Germinal center (tissue), 1 donor: Measurements from ENCODE around the gene HTRA3.
"Not testable (repeated sequence)": the region's sequence is repeated elsewhere in the genome, so short reads cannot be mapped to it uniquely, and the experiment has no call there.

Experiments
- DNase-seq: peaks from one replicate; pipeline ENCODE4 v3.0.0; 2012; ENCODE audit warnings: mixed read lengths, low spot score

Gene HTRA3

DNA sequence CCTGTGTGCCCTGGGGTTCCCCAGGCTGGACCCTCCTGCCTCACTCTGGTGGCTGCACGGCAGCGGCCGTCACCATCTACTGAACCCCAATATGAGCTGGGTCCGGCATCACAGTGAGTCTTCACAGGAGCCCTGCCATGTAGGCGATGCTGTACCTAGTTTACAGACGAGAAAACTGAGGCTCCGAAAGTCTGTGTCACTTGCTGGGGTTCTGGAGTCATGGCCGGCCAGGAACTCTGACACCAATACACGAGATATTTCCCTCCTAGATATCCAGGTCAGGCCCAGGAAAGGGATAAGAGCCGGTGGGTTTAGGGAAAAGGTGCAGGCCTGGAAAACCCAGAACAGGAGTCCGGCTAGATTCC, 74.4 kb downstream of the HTRA3 start:
- no peak for DNase-seq

DNA sequence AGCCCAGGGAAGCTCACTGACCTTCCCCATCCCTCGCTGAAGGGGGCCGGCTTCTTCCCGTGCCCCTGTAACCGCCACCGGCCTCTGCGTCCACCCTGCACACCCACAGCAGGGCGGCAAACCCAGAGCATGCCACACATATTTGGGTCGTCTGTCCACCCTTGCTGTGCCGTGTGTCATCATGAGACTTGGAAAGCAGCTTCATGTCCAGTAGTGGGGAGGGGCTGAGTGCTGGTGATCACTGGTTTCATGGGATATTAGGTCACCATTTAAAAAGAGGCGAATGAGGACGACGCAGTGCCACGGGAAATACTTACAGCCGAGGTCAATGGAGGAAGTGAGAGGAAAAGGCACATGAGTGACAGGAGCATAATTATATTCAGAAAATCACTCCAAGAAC, 74.8 kb downstream of the HTRA3 start:
- DNase-seq, result no peak

DNA sequence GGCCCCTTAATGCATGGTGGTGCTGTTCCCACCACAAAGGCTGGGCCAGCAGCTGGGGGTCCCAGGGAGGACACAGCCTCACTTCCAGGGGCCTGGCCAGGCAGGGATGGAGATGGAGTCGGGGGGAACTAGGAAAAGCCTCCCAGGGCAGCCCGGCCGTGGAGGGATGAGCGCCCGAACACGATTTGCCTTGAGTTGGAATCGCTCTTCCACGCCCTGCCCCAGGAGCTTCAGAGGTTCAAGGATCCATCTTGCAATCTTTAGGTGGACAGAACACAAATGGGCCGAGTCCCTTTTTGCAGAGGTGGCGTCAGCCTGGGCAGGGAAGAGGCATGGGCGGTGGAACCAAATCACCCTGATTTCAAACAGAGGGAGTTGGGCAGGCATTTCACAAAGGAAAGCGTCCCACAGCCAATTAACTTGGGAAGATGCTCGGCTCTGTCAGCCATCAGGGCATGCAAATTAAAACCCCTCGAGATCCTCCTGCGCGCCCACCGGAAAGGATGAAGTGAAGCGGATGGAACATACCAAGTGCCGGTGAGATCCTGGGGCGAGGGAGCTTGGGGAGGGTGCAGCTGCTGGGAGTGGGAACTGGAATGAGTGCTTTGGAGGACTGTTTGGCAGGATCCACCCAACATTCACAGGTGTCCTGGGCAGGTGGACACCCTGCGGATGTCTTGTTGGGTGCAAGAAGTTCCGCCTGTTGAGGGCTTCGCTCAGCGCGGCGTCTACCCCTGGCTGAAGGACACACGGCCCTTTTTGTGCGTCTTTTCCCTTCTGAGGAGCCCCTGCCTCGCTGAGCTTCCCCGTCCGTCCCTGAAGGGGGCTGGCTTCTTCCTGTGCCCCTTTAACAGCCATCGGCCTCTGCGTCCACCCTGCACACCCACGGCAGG, 75.7 kb downstream of the HTRA3 start:
- no peak for DNase-seq

DNA sequence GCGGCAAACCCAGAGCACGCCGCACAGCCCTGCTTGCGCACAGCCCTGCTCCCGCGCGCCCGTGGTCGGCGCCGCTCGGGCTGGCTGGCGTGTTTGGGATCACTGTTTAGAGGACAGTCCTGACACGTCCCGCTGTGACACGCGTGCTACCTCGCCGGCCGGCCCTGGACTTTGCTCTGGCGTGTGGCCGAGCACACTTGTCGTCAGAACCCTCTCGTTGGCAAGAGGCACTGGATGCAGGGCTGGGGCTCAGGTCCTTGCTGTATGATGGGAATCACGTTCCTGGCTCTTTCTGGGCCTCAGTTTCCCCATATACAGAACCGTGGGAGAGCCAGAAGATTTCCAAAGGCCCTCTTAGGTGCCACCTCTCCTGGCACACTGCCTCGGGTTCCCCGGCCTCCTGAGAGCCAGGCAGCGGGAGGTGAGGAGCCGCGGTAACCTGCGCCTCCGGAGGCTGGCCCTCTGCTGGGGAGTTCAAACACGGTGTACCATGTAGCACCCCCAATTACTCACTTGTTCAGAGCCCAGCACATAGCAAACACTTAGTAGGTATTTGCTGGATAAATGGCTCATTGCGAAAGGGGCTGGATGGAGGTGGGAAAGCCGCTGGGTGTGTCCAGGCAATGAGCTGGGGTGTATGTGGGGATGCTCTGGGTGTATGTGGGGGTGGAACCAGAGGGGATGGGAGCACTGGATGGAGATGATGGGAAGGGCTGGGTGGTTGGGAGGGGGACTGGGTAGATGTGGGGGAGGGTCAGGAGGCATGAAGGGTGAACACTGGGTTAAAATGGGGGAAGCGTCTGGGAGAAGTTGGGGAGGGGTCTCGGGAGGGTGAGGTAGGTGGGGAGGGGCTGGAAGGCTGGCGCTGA, 76.6 kb downstream of the HTRA3 start:
- DNase-seq, result no peak

DNA sequence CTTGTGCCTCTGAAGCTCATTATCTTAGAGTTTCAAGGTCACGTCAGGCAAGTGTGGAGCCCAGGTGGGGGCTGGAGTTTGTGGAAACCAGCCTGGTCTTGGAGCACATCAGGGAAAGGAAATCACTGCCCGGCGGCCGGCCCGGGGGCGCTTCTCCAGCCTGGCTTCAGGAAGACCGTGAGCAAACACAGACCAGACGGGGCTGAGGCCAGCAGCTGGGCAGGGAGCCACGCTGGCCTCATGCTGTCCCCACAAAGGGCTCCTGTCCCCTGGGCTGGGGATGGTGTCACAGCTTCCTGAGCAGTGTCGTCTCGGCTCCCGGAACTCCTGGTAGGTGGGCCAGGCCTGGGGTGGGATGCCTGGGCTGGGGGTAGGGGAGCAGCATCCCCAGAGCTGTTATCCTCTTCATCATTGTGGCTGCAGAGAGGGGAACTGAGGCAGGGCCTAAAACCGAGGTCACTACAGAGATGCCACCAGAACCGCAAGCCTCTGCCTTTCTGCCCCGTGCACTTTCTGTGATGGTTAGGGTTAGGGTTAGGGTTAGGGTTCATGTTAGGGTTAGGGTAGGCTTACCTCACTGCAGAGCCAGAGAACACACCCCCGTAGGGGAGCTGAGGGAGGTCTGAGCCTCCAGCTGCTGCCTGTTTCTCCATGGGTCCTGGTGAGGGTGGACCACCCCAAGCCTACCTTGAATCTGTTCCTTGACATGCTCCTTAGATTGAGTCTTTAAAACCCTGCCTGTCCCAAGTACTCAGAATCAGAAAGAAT, 77.5 kb downstream of the HTRA3 start:
- DNase-seq, result no peak

DNA sequence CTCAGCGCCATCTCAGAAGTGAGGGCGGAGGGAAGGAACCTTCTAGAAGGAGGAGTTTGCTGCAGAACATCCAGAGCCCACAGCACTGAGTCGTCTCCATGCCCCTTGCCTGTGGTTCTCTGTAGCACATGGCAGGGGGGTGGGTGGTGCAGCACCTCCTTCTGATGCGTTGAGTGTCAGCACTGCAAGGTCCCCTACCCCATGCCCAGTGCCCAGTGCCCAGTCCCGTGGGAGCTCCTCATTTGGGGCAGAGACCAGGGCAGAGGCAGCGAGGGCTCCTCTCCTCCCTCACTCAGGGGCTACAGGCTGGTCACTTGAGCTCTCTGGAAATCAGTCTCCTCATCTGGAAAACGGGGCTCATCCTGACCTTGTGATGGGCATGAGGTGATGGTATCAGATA, 78.1 kb downstream of the HTRA3 start:
- no peak for DNase-seq

DNA sequence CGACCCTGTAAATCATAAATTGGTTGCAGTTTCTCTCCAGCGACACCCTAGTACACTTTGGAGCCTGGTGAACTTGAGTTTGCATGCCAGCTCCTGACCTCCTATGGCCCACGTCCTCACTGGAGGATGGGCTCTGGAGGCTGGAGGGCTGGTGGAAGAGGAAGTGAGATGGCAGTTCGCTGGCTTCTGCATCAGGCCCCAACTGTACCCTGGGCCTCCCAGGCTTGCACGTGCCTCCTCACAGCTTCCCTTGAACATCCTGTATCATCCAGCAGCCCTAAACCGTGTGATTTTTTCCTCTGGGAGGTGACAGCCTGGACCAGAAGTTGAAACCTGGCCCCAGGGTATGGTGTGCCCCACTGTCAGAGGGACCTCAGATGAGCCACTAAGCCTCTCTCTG, 78.5 kb downstream of the HTRA3 start:
- DNase-seq, result no peak

DNA sequence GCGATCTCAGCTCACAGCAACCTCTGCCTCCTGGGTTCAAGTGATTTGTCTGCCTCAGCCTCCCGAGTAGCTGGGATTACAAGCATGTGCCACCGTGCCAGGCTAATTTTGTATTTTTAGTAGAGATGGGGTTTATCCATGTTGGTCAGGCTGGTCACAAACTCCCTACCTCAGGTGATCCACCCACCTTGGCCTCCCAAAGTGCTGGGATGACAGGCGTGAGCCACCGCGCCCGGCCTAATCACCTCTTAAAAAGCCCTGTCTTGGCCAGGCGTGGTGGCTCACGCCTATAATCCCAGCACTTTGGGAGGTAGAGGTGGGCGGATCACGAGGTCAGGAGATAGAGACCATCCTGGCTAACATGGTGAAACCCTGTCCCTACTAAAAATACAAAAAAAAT, 79.7 kb downstream of the HTRA3 start:
- DNase-seq, result not testable (repeated sequence)

DNA sequence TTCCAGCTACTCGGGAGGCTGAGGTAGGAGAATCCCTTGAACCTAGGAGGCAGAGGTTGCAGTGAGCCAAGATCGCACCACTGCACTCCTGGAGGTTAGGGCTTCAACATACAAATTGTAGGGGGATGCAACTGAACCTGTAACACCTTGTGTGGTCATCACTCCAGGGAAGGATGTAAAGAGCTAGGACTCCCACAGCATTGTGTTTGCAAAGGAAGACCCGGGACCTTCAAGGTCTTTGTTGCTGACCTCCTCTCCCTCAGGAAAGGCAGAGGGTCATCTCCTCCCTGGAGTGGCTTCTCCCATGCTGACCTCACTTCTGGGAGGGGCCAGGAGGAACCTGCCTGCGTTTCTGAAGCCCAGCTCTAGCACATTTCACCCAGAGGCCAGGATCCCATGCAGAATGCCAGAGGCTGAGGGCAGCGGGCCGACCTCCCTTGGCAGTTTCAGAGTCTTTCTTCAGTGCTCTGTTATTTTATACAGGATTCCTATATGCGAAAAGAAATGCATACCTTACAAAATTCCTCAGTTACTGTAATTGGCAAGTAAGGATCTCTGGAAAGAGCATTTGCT, 80.2 kb downstream of the HTRA3 start:
- no peak for DNase-seq

DNA sequence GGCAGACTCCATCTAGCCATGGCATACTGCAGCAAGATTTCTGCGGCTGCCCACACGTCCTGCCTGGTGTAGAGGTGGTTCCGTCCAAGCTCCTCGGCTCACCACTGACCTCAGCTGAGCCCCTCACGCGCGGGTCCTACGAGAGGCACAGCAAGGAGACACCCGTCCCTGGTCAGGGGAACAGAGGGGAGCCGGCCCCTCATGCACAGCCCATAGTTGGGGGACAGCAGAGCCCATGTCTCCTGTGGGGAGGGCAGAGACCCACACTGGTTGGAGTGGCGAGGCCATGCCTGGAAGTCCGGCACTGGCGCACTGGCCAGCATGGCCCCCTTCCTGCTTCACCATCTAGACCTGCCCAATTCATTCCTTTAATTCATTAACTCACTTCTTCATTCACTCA, 80.8 kb downstream of the HTRA3 start:
- no peak for DNase-seq

DNA sequence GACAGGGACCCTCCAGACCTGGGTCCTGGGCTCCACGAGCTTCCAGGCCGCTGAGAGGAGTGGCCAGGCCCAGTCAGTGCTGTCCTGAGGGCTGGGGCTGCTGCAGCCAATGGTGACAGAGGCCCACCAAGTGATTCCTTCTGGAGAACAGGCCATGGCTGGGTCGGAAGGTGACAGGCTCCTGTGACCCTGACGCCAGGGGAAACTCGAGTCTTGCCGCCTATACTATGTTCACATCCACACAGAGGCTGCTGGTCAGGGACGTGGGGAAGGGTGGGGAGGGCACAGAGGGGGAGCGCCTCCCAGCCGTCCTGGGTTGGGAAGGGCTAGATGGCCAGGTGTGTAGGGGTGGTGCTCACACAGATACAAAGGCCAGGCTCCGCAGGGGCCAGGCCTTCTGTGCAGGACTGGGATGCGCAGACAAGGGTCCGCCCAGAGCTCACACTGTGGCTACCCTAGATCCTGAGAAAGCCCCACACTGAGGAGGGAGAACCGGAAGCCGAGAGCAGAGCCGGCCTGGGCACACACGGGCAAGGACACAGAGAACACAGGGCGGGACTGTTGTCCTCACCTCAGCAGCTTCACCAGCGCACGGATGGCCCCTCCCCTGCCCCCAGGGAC, 81.4 kb downstream of the HTRA3 start:
- no peak for DNase-seq

DNA sequence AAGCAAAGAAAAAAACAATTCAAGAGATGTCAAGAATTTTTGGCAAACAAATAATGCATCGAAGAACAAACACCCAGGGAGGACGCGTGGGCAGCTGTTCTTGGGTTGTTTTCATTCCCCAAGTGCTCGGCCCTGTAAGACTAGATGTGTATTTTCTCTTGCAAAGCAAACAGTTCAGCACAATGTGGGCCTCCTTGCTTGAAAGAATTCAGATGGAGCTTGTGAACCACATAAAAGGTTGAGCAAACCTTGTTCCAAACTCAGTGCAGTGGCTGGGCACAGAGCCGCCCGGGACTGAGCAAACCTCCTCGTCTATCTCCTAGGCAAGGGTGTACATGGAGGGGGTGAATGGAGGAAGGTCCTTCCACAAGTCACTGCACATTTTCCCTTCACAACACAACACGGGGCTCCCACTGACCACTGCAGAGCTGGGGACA, 82.4 kb downstream of the HTRA3 start:
- DNase-seq, result no peak

DNA sequence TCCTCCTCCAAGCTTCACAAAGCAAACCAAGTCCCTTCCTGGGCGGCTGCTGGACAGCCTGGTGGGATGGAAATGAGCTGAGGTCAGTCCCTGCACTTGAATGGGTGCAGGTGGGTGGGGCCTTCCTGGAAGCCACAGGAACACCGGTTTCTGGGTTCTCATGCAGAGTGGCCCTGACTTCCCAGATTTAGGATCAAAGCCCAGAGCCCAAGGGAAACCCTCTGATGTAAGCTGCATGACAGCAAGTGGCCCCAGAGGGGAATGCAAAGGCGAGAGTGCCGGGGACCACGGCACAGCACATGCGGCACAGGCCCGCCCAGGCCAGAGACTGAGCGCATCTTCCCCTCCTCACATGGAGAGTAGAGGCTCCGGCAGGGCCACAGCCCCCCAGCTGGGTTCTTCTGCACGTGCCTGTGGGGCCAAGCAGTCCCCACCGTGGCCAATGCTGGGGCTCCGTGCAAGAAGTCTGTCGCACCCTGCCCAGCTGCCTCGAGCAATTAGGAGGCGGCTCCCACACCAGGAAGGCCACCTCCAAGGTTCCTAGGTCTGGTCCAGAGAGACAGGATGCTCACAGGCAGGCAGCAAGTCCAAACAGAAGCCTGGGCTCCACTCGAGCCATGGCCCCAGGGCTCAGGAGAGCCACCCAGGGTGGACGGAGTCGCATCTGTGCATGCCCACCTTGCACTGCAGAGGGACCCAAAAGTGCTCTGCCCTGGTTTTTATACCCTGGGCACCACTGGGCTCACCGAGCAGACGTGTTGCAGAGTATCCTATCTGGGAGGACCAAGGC, 83.0 kb downstream of the HTRA3 start:
- no peak for DNase-seq

DNA sequence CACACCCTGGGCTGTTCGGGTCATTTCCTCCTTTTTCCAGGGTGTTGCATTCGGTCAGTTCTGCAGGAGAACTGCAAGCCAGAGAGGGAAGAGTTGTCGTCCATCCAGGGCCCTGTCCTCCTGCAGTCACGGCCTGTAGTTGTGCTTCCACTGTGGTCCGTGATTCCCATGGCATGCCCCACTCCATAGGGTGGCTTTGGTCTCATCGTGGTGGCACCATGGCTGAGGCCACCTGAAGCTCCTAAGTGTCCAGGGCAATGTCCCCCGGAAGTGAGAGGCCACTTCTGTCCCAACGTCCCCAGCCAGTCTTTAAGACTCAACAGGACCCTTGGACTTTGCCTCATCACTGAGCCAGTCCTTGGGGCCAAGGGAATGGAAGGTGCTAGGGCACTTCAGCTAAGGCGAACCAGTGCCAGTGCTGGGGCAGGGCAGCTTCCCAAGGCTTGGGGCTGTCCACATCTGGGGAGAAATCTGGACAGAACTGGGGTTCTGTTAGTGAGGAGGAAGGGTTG, 83.7 kb downstream of the HTRA3 start:
- no peak for DNase-seq

DNA sequence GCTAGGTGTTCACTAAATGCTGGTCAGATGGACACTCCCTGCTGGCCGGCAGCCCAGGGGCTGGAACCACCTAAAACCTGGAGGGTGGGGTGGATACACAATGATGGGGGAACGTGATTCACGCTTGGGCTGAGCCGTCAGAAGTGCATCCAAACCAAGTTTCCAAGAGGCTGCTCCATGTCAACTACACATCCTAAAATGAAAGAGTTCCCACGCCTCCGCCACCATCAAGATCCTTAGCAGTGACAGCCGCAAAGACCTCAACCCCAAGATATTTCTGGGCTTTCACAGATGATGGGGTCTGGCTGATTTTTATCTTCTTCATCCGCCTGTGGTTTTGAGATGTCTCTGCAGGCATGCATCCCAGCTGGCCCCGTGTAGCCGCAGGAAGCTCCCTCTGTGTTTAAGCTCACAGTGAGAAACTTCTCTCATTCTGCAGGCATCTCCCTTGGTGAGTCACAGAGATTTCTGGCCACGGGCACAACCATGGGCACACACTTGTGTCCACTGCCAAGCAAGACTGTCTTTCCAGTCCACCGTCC, 84.4 kb downstream of the HTRA3 start:
- DNase-seq, result no peak

DNA sequence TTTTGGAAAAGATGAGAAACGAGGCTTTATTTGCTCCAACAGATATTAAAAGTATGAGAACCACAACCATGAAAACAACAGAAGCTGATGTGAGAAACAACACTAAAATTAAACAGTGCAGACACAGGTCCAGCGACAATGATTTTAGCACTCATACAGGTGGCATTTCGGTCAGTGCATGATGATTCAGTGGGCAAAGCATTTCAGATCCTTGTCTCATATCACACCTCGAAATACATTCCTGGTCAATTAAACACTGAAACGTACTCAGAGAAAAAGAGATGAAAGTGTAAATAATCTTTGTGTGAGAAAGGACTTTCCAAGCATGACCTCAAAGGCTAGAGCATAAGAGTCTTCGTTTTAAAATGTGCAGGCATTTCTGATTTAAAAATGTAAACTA, 85.8 kb downstream of the HTRA3 start:
- DNase-seq, result no peak

DNA sequence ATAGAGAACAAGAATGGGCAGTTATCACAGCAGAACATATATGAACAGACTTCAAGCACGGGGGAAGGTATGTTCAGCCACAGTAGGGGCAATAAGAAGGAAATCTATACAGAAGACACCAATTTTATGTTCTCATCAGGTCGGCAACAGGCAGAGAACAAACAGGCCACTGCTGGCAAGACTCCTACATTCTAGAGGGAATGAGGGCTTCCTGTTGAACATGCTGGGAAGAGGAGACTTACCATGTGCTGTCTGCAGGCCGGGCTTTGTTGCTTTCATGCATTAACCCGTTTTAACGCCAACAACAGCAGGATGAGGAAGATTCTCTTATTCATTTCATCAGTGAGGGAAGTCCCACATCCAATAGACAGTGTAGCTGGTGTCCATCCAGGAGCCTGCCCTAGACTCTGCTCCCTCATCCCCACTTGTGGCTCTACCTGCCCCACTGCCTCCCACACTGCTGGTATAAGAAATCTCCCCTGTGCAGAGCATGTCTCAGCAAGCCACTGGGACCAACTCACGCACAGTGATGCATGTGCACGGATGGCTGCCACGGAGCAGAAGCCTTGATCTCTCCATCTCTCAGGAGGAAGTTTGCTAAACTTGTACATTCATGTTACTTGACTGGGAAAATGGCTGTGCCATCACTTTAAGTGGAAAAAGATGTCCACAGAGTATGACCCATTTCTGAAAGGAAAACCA, 86.5 kb downstream of the HTRA3 start:
- DNase-seq, result no peak
